ENCODE measurements around the gene NUP93.

The NUP93 gene

GRCh38 chr16:56851671-56852400 is 121.9 kb downstream of the NUP93 start:
- Histone ChIP-seq H3K9me3 (ENCODE audit: control insufficient read depth in 1 of 2, low read length in 2 of 2) (no peaks in the 10 kb centered on the region), H3K27me3 (ENCODE audit: low read depth, low read length) (no peaks in the 10 kb centered on the region), H3K4me1 (ENCODE audit: control insufficient read depth in 1 of 2, insufficient read depth in 2 of 2, low read length in 2 of 2) (peaks cover 0 to 8% of the 10 kb centered on the region in 2 donors), H3K4me3 (ENCODE audit: low read depth in 1 of 2, low read length in 2 of 2) (no peak overlapping the region), H3K36me3 (ENCODE audit: control insufficient read depth in 1 of 2, insufficient read depth in 2 of 2, low read length in 2 of 2) (no peaks in the 10 kb centered on the region), H3K27ac (ENCODE audit: low read length) (no peak overlapping the region)

- Histone ChIP-seq H3K36me3 (ENCODE audit: control insufficient read depth in 1 of 2, insufficient read depth in 2 of 2, low read length in 2 of 2) (no peaks in the 10 kb centered on the region), H3K4me1 (ENCODE audit: control insufficient read depth in 1 of 2, insufficient read depth in 2 of 2, low read length in 2 of 2) (peaks cover 0 to 8% of the 10 kb centered on the region in 2 donors), H3K4me3 (ENCODE audit: low read depth in 1 of 2, low read length in 2 of 2) (no peak overlapping the region), H3K27me3 (ENCODE audit: low read depth, low read length) (no peaks in the 10 kb centered on the region), H3K27ac (ENCODE audit: low read length) (no peak overlapping the region), H3K9me3 (ENCODE audit: control insufficient read depth in 1 of 2, low read length in 2 of 2) (no peaks in the 10 kb centered on the region)
Observed at GRCh38 chr16:56852401-56852730, 122.4 kb downstream of the NUP93 start.

GRCh38 chr16:56852968-56853367 is 123.0 kb downstream of the NUP93 start:
- Histone ChIP-seq H3K27me3 (ENCODE audit: low read depth, low read length) (no peaks in the 10 kb centered on the region), H3K4me1 (ENCODE audit: control insufficient read depth in 1 of 2, insufficient read depth in 2 of 2, low read length in 2 of 2) (peaks cover 0 to 8% of the 10 kb centered on the region in 2 donors), H3K27ac (ENCODE audit: low read length) (no peak overlapping the region), H3K4me3 (ENCODE audit: low read depth in 1 of 2, low read length in 2 of 2) (no peak overlapping the region), H3K9me3 (ENCODE audit: control insufficient read depth in 1 of 2, low read length in 2 of 2) (no peaks in the 10 kb centered on the region), H3K36me3 (ENCODE audit: control insufficient read depth in 1 of 2, insufficient read depth in 2 of 2, low read length in 2 of 2) (no peaks in the 10 kb centered on the region)

- Histone ChIP-seq H3K4me1 (ENCODE audit: control insufficient read depth in 1 of 2, insufficient read depth in 2 of 2, low read length in 2 of 2) (no peaks in the 10 kb centered on the region), H3K4me3 (ENCODE audit: low read depth in 1 of 2, low read length in 2 of 2) (no peak overlapping the region), H3K27ac (ENCODE audit: low read length) (no peak overlapping the region), H3K27me3 (ENCODE audit: low read depth, low read length) (no peaks in the 10 kb centered on the region), H3K36me3 (ENCODE audit: control insufficient read depth in 1 of 2, insufficient read depth in 2 of 2, low read length in 2 of 2) (no peaks in the 10 kb centered on the region), H3K9me3 (ENCODE audit: control insufficient read depth in 1 of 2, low read length in 2 of 2) (no peaks in the 10 kb centered on the region)
Observed at GRCh38 chr16:56855201-56855600, 125.3 kb downstream of the NUP93 start.

GRCh38 chr16:56855946-56856345 is 126.0 kb downstream of the NUP93 start:
- H3K36me3 ChIP-seq (ENCODE audit: control insufficient read depth in 1 of 2, insufficient read depth in 2 of 2, low read length in 2 of 2), result no peaks in the 10 kb centered on the region
- no peaks in the 10 kb centered on the region for H3K27me3 ChIP-seq (ENCODE audit: low read depth, low read length)

GRCh38 chr16:56856876-56857447 is 127.0 kb downstream of the NUP93 start:
- Histone ChIP-seq H3K4me1 (ENCODE audit: control insufficient read depth in 1 of 2, insufficient read depth in 2 of 2, low read length in 2 of 2) (no peaks in the 10 kb centered on the region), H3K4me3 (ENCODE audit: low read depth in 1 of 2, low read length in 2 of 2) (no peak overlapping the region), H3K36me3 (ENCODE audit: control insufficient read depth in 1 of 2, insufficient read depth in 2 of 2, low read length in 2 of 2) (no peaks in the 10 kb centered on the region), H3K9me3 (ENCODE audit: control insufficient read depth in 1 of 2, low read length in 2 of 2) (no peaks in the 10 kb centered on the region), H3K27me3 (ENCODE audit: low read depth, low read length) (no peaks in the 10 kb centered on the region), H3K27ac (ENCODE audit: low read length) (no peak overlapping the region)

More at GRCh38 chr16:56855946-56856345, 126.0 kb downstream of the NUP93 start:
- H3K9me3 ChIP-seq (ENCODE audit: control insufficient read depth in 1 of 2, low read length in 2 of 2), result no peaks in the 10 kb centered on the region
- H3K4me3 ChIP-seq (ENCODE audit: low read depth in 1 of 2, low read length in 2 of 2), result no peak overlapping the region
- no peak overlapping the region for H3K27ac ChIP-seq (ENCODE audit: low read length)
- no peaks in the 10 kb centered on the region for H3K4me1 ChIP-seq (ENCODE audit: control insufficient read depth in 1 of 2, insufficient read depth in 2 of 2, low read length in 2 of 2)

- Histone ChIP-seq H3K4me1 (ENCODE audit: control insufficient read depth in 1 of 2, insufficient read depth in 2 of 2, low read length in 2 of 2) (no peaks in the 10 kb centered on the region), H3K36me3 (ENCODE audit: control insufficient read depth in 1 of 2, insufficient read depth in 2 of 2, low read length in 2 of 2) (no peaks in the 10 kb centered on the region), H3K27ac (ENCODE audit: low read length) (no peak overlapping the region), H3K4me3 (ENCODE audit: low read depth in 1 of 2, low read length in 2 of 2) (no peak overlapping the region), H3K27me3 (ENCODE audit: low read depth, low read length) (no peaks in the 10 kb centered on the region), H3K9me3 (ENCODE audit: control insufficient read depth in 1 of 2, low read length in 2 of 2) (no peaks in the 10 kb centered on the region)
Observed at GRCh38 chr16:56858374-56858773, 128.4 kb downstream of the NUP93 start.

- H3K4me3 ChIP-seq (ENCODE audit: low read depth in 1 of 2, low read length in 2 of 2), result no peak overlapping the region
- no peak overlapping the region for H3K27ac ChIP-seq (ENCODE audit: low read length)
- no peaks in the 10 kb centered on the region for H3K36me3 ChIP-seq (ENCODE audit: control insufficient read depth in 1 of 2, insufficient read depth in 2 of 2, low read length in 2 of 2)
- no peaks in the 10 kb centered on the region for H3K9me3 ChIP-seq (ENCODE audit: control insufficient read depth in 1 of 2, low read length in 2 of 2)
- H3K27me3 ChIP-seq (ENCODE audit: low read depth, low read length), result no peaks in the 10 kb centered on the region
- H3K4me1 ChIP-seq (ENCODE audit: control insufficient read depth in 1 of 2, insufficient read depth in 2 of 2, low read length in 2 of 2), result no peaks in the 10 kb centered on the region
Observed at GRCh38 chr16:56859636-56860035, 129.7 kb downstream of the NUP93 start.

GRCh38 chr16:56860226-56861020 is 130.5 kb downstream of the NUP93 start:
- Histone ChIP-seq H3K4me1 (ENCODE audit: control insufficient read depth in 1 of 2, insufficient read depth in 2 of 2, low read length in 2 of 2) (no peaks in the 10 kb centered on the region), H3K27me3 (ENCODE audit: low read depth, low read length) (no peaks in the 10 kb centered on the region), H3K4me3 (ENCODE audit: low read depth in 1 of 2, low read length in 2 of 2) (no peak overlapping the region), H3K27ac (ENCODE audit: low read length) (no peak overlapping the region), H3K36me3 (ENCODE audit: control insufficient read depth in 1 of 2, insufficient read depth in 2 of 2, low read length in 2 of 2) (no peaks in the 10 kb centered on the region), H3K9me3 (ENCODE audit: control insufficient read depth in 1 of 2, low read length in 2 of 2) (no peaks in the 10 kb centered on the region)

GRCh38 chr16:56861092-56861610 is 131.2 kb downstream of the NUP93 start:
- no peaks in the 10 kb centered on the region for H3K36me3 ChIP-seq (ENCODE audit: control insufficient read depth in 1 of 2, insufficient read depth in 2 of 2, low read length in 2 of 2)
- H3K4me3 ChIP-seq (ENCODE audit: low read depth in 1 of 2, low read length in 2 of 2), result no peak overlapping the region
- H3K27ac ChIP-seq (ENCODE audit: low read length), result no peak overlapping the region
- no peaks in the 10 kb centered on the region for H3K4me1 ChIP-seq (ENCODE audit: control insufficient read depth in 1 of 2, insufficient read depth in 2 of 2, low read length in 2 of 2)
- no peaks in the 10 kb centered on the region for H3K9me3 ChIP-seq (ENCODE audit: control insufficient read depth in 1 of 2, low read length in 2 of 2)
- no peaks in the 10 kb centered on the region for H3K27me3 ChIP-seq (ENCODE audit: low read depth, low read length)

- Histone ChIP-seq H3K36me3 (ENCODE audit: control insufficient read depth in 1 of 2, insufficient read depth in 2 of 2, low read length in 2 of 2) (no peaks in the 10 kb centered on the region), H3K4me3 (ENCODE audit: low read depth in 1 of 2, low read length in 2 of 2) (no peak overlapping the region), H3K27me3 (ENCODE audit: low read depth, low read length) (no peaks in the 10 kb centered on the region), H3K4me1 (ENCODE audit: control insufficient read depth in 1 of 2, insufficient read depth in 2 of 2, low read length in 2 of 2) (no peaks in the 10 kb centered on the region), H3K9me3 (ENCODE audit: control insufficient read depth in 1 of 2, low read length in 2 of 2) (no peaks in the 10 kb centered on the region), H3K27ac (ENCODE audit: low read length) (no peak overlapping the region)
Observed at GRCh38 chr16:56861756-56862155, 131.8 kb downstream of the NUP93 start.

Data from muscle layer of duodenum (tissue), 2 donors.